ENCODE results near the gene SCYGR5. TPM values are rescaled to one million over a fixed set of nuclear protein-coding genes. Genes with fewer than 3 reads are reported as not detected.

Gene SCYGR5
- total RNA-seq, 1 donor from 2014 or later, result not detected

DNA sequence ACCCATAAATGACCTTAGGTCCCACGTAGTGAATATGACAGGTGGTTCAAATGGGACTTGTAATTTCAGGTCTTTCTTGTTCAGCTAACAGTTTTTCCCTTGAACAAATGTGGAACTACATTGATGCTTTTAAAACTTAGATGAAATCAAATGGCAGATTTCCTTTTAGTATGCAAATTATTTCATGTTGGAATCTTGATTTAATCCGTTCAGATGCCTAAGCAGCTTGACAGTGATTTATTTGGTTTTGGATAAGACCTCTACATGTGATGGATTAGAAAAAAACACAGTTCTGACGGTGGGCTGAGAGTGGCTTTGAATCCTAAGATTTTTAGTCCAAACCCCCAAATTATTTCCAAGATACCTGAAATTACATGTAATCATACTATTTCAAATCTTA, 32.4 kb upstream of the SCYGR5 start:
- Histone ChIP-seq H3K36me3 (ENCODE audit: insufficient read depth, low read length) (no peaks in the 10 kb centered on the region), H3K27me3 (ENCODE audit: insufficient read depth, low read length) (no peaks in the 10 kb centered on the region), H3K4me1 (ENCODE audit: insufficient read depth, low read length) (no peaks in the 10 kb centered on the region), H3K79me2 (ENCODE audit: insufficient read depth, low read length) (no peaks in the 10 kb centered on the region), H3K4me2 (ENCODE audit: low read length) (no peak overlapping the region), H3K9me3 (ENCODE audit: insufficient read depth, low read depth, low read length) (no peaks in the 10 kb centered on the region), H3K4me3 (ENCODE audit: insufficient read depth, low read depth, low read length) (no peak overlapping the region), H3K27ac (ENCODE audit: low read depth, low read length) (no peak overlapping the region), H4K20me1 (ENCODE audit: insufficient read depth, low read length) (no peaks in the 10 kb centered on the region), H3K9ac (ENCODE audit: low read length) (no peak overlapping the region), H2AFZ (ENCODE audit: low read depth, low read length) (no peak overlapping the region)
- H3K9me3 Mint-ChIP-seq (ENCODE audit: unreplicated experiment), result no peaks in the 10 kb centered on the region
- H3K27me3 Mint-ChIP-seq (ENCODE audit: low read depth, unreplicated experiment), result no peaks in the 10 kb centered on the region
- DNase-seq (ENCODE audit: low read depth), result no peak
- no peak overlapping the region for H3K27ac Mint-ChIP-seq (ENCODE audit: unreplicated experiment)
- FAIRE-seq, result no peak
- TF ChIP-seq EZH2 (IDR thresholded peaks at IDR 0.05; ENCODE audit: insufficient read depth, low read length) (no peak), CTCF (IDR thresholded peaks at IDR 0.05; ENCODE audit: insufficient read depth, low read depth, low read length) (no peak)
- H3K4me1 Mint-ChIP-seq (ENCODE audit: low read depth, unreplicated experiment), result no peaks in the 10 kb centered on the region
- no peak overlapping the region for H3K4me3 Mint-ChIP-seq (ENCODE audit: unreplicated experiment)
- no peaks in the 10 kb centered on the region for H3K36me3 Mint-ChIP-seq (ENCODE audit: low read depth, unreplicated experiment)

DNA sequence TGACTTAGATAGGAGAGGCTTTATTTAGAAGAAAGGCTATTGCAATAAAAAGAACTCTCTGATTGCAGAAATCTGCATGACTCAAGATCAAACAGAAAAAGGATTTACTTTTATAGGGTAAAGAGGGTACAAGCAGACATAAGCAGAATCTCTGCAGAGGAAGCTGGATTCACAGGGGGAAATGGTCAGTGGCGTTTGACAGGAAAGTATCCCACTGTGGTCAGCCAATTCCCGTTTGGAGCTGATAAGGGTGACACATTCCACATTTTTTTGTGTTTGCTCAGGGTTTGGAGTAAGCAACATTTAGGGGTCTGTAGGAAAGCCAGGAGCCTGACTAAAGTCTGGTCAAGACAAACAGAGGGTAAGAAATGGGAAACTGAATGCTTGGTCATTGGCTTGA, 23.9 kb upstream of the SCYGR5 start:
- H3K4me1 Mint-ChIP-seq (ENCODE audit: low read depth, unreplicated experiment), result peaks cover 7% of the 10 kb centered on the region
- Histone ChIP-seq H3K79me2 (ENCODE audit: insufficient read depth, low read length) (no peaks in the 10 kb centered on the region), H3K36me3 (ENCODE audit: insufficient read depth, low read length) (no peaks in the 10 kb centered on the region), H3K27me3 (ENCODE audit: insufficient read depth, low read length) (no peaks in the 10 kb centered on the region), H3K9me3 (ENCODE audit: insufficient read depth, low read depth, low read length) (no peaks in the 10 kb centered on the region), H3K4me1 (ENCODE audit: insufficient read depth, low read length) (peaks cover 6% of the 10 kb centered on the region), H2AFZ (ENCODE audit: low read depth, low read length) (no peak overlapping the region), H3K9ac (ENCODE audit: low read length) (no peak overlapping the region), H3K4me2 (ENCODE audit: low read length) (peak overlapping the region; percentile 46), H3K4me3 (ENCODE audit: insufficient read depth, low read depth, low read length) (no peak overlapping the region), H4K20me1 (ENCODE audit: insufficient read depth, low read length) (no peaks in the 10 kb centered on the region), H3K27ac (ENCODE audit: low read depth, low read length) (no peak overlapping the region)
- FAIRE-seq (no peak), DNase-seq (ENCODE audit: low read depth) (peak; percentile 71)
- no peak overlapping the region for H3K4me3 Mint-ChIP-seq (ENCODE audit: unreplicated experiment)
- no peaks in the 10 kb centered on the region for H3K36me3 Mint-ChIP-seq (ENCODE audit: low read depth, unreplicated experiment)
- no peak for TF ChIP-seq EZH2 (IDR thresholded peaks at IDR 0.05; ENCODE audit: insufficient read depth, low read length)
- TF ChIP-seq CTCF (IDR thresholded peaks at IDR 0.05; ENCODE audit: insufficient read depth, low read depth, low read length), result no peak
- no peak overlapping the region for H3K27ac Mint-ChIP-seq (ENCODE audit: unreplicated experiment)
- no peaks in the 10 kb centered on the region for H3K9me3 Mint-ChIP-seq (ENCODE audit: unreplicated experiment)
- H3K27me3 Mint-ChIP-seq (ENCODE audit: low read depth, unreplicated experiment), result no peaks in the 10 kb centered on the region

- H3K36me3 ChIP-seq (ENCODE audit: insufficient read depth, low read length), result no peaks in the 10 kb centered on the region
- H3K9me3 ChIP-seq (ENCODE audit: insufficient read depth, low read depth, low read length), result no peaks in the 10 kb centered on the region
- no peak overlapping the region for H3K27ac Mint-ChIP-seq (ENCODE audit: unreplicated experiment)
- no peak overlapping the region for H3K4me2 ChIP-seq (ENCODE audit: low read length)
- peaks cover 7% of the 10 kb centered on the region for H3K4me1 Mint-ChIP-seq (ENCODE audit: low read depth, unreplicated experiment)
- no peaks in the 10 kb centered on the region for H3K79me2 ChIP-seq (ENCODE audit: insufficient read depth, low read length)
- H3K9ac ChIP-seq (ENCODE audit: low read length), result no peak overlapping the region
- FAIRE-seq (no peak), DNase-seq (ENCODE audit: low read depth) (no peak)
- TF ChIP-seq EZH2 (IDR thresholded peaks at IDR 0.05; ENCODE audit: insufficient read depth, low read length), result no peak
- no peak for TF ChIP-seq CTCF (IDR thresholded peaks at IDR 0.05; ENCODE audit: insufficient read depth, low read depth, low read length)
- no peaks in the 10 kb centered on the region for H3K36me3 Mint-ChIP-seq (ENCODE audit: low read depth, unreplicated experiment)
- no peak overlapping the region for H3K4me3 Mint-ChIP-seq (ENCODE audit: unreplicated experiment)
- no peaks in the 10 kb centered on the region for H3K9me3 Mint-ChIP-seq (ENCODE audit: unreplicated experiment)
- no peak overlapping the region for H3K4me3 ChIP-seq (ENCODE audit: insufficient read depth, low read depth, low read length)
- H4K20me1 ChIP-seq (ENCODE audit: insufficient read depth, low read length), result no peaks in the 10 kb centered on the region
- H3K27ac ChIP-seq (ENCODE audit: low read depth, low read length), result no peak overlapping the region
- peaks cover 6% of the 10 kb centered on the region for H3K4me1 ChIP-seq (ENCODE audit: insufficient read depth, low read length)
- no peaks in the 10 kb centered on the region for H3K27me3 Mint-ChIP-seq (ENCODE audit: low read depth, unreplicated experiment)
- no peak overlapping the region for H2AFZ ChIP-seq (ENCODE audit: low read depth, low read length)
- no peaks in the 10 kb centered on the region for H3K27me3 ChIP-seq (ENCODE audit: insufficient read depth, low read length)
These were observed 22.5 kb upstream of the SCYGR5 start for GRCh38 chr2:227643990-227644551.
